OCI-LY3 (cell line): ENCODE data around the gene PNPLA3.

Source experiments
- CTCF ChIP-seq: fragments of 200-600, 300-600 bp; sonication (generic); IDR thresholded peaks from 2 replicates; pipeline ENCODE4 v1.5.1; 2014; ENCODE audit warnings: antibody characterized with exemption, low read length, low read depth
- EZH2phosphoT487 ChIP-seq: fragments of 200-600 bp; shearing (Covaris generic); IDR thresholded peaks from 2 replicates; pipeline ENCODE4 v1.6.1; 2018; ENCODE audit warnings: antibody characterized with exemption, mixed run types, low read depth

- no peak for TF ChIP-seq CTCF
- no peak for TF ChIP-seq EZH2phosphoT487
Observed at GRCh38 chr22:43994006-43994405, 70.4 kb downstream of the PNPLA3 start.
